A549 (cell line): ENCODE measurements around the gene KCNJ6. TPM values are rescaled to one million over a fixed set of nuclear protein-coding genes. Genes with fewer than 3 reads are reported as not detected.

ENCODE experiments used
- ATAC-seq, 2 experiments: fragments of 200-7000 bp in 1 of 2; fragments of >200 bp in 1 of 2; cut with Nextera tagmentation in 1 of 2; cut with Tn5 transposase in 1 of 2; 3 replicates each; pipeline versions ENCODE4 v1.8.0 to v1.9.1; 2018 to 2020; ENCODE audit warnings: mild to moderate bottlenecking in 1 of 2, moderate library complexity in 1 of 2
- CTCF ChIA-PET: fragments of 300-600 bp; sonication (Branson Sonifier 250); formaldehyde crosslinking; extraction: SDS; loops from one replicate; lab custom pipeline; 2021; ENCODE audit warnings: antibody characterized with exemption, inconsistent platforms; lab: Yijun Ruan, JAX
- POLR2A ChIA-PET: fragments of 350-600 bp; formaldehyde crosslinking; extraction: SDS; loops from one replicate; lab custom pipeline; 2021; ENCODE audit warnings: antibody characterized with exemption, inconsistent platforms; lab: Yijun Ruan, JAX
- DNase-seq, 2 experiments: peaks; one replicate each; pipeline versions ENCODE4 v3.0.0 to v3.0.0-alpha.2; 2011 to 2016; ENCODE audit warnings: low read depth in 1 of 2, low spot score in 1 of 2
- FAIRE-seq: peaks from 2 replicates; lab custom pipeline; 2011; peaks lifted over from hg19 to GRCh38; lab: Jason Lieb, UNC
- H3K27ac ChIP-seq, 2 experiments: fragments of >200 bp; sonication (Bioruptor Twin); formaldehyde crosslinking; 3 replicates each; pipeline ENCODE4 v1.5.1; 2016 to 2017
- H3K4me1 ChIP-seq: fragments of >200 bp; sonication (Bioruptor Twin); formaldehyde crosslinking; 3 replicates; pipeline ENCODE4 v1.6.1; 2016
- H3K4me2 ChIP-seq: fragments of >200 bp; sonication (Bioruptor Twin); formaldehyde crosslinking; 3 replicates; pipeline ENCODE4 v1.6.1; 2016
- H3K4me3 ChIP-seq: fragments of >200 bp; sonication (Bioruptor Twin); formaldehyde crosslinking; 3 replicates; pipeline ENCODE4 v1.5.1; 2016
- H3K9me3 ChIP-seq: fragments of >200 bp; sonication (Bioruptor Twin); formaldehyde crosslinking; 3 replicates; pipeline ENCODE4 v1.6.1; 2016
- CBX8 ChIP-seq: fragments of 200-600 bp; sonication (generic); IDR thresholded peaks from 2 replicates; pipeline ENCODE4 v1.6.1; 2016
- CEBPB ChIP-seq, 2 experiments: fragments of >200 bp in 1 of 2; sonication (Bioruptor Twin) in 1 of 2; formaldehyde crosslinking in 1 of 2; IDR thresholded peaks; 2 replicates each; pipeline ENCODE4 v1.6.1; 2012 to 2016
- CHD4 ChIP-seq: fragments of 200-600 bp; sonication (generic); IDR thresholded peaks from 2 replicates; pipeline ENCODE4 v1.6.1; 2016; ENCODE audit warnings: antibody characterized with exemption, mild to moderate bottlenecking, borderline replicate concordance
- EHF ChIP-seq: fragments of 250-450 bp; sonication (Bioruptor Pico); IDR thresholded peaks from 2 replicates; pipeline ENCODE4 v1.5.0; 2020; ENCODE audit warnings: mild to moderate bottlenecking
- EHMT2 ChIP-seq: fragments of 200-600 bp; sonication (generic); IDR thresholded peaks from 2 replicates; pipeline ENCODE4 v1.6.1; 2016; ENCODE audit warnings: antibody characterized with exemption, low read depth, mild to moderate bottlenecking, moderate library complexity
- EP300 ChIP-seq, 2 experiments: fragments of >200 bp; sonication (Bioruptor Twin); formaldehyde crosslinking; IDR thresholded peaks; 2 replicates in 1 of 2; 3 replicates in 1 of 2; pipeline ENCODE4 v1.6.1; 2016 to 2017
- FOSB ChIP-seq: fragments of 250-450 bp; sonication (Bioruptor Pico); IDR thresholded peaks from 2 replicates; pipeline ENCODE4 v1.5.0; 2020; ENCODE audit warnings: mild to moderate bottlenecking, moderate library complexity
- FOXS1 ChIP-seq: fragments of 250-450 bp; sonication (Bioruptor Pico); IDR thresholded peaks from 2 replicates; pipeline ENCODE4 v1.5.0; 2020; ENCODE audit warnings: mild to moderate bottlenecking, moderate library complexity
- HOXA7 ChIP-seq: fragments of 250-450 bp; sonication (Bioruptor Pico); IDR thresholded peaks from 2 replicates; pipeline ENCODE4 v1.5.0; 2020; ENCODE audit warnings: mild to moderate bottlenecking, moderate library complexity
- JUN ChIP-seq, 2 experiments: fragments of >200 bp; sonication (Bioruptor Twin); formaldehyde crosslinking; IDR thresholded peaks; 2 replicates in 1 of 2; 3 replicates in 1 of 2; pipeline ENCODE4 v1.6.1; 2016 to 2017
- JUNB ChIP-seq: fragments of >200 bp; sonication (Bioruptor Twin); formaldehyde crosslinking; IDR thresholded peaks from 2 replicates; pipeline ENCODE4 v1.6.1; 2016
- KDM5A ChIP-seq: fragments of 200-600 bp; sonication (generic); IDR thresholded peaks from 2 replicates; pipeline ENCODE4 v1.6.1; 2016; ENCODE audit warnings: antibody characterized with exemption, mild to moderate bottlenecking
- MAFK ChIP-seq: fragments of 450-650 bp; IDR thresholded peaks from 2 replicates; pipeline ENCODE4 v1.6.1; 2014; ENCODE audit not compliant: partially characterized antibody
- MYC ChIP-seq: IDR thresholded peaks from 2 replicates; pipeline ENCODE4 v1.6.1; 2012; ENCODE audit warnings: mild to moderate bottlenecking, inconsistent platforms, low read length, improper control_type of control experiment, borderline replicate concordance
- POLR2A ChIP-seq: IDR thresholded peaks from 2 replicates; pipeline ENCODE4 v1.6.1; 2012; ENCODE audit warnings: mild to moderate bottlenecking, low read length
- POLR2AphosphoS2 ChIP-seq: conservative IDR thresholded peaks from 2 replicates; pipeline ENCODE4 v1.6.1; 2012; ENCODE audit warnings: low read length, improper control_type of control experiment, inconsistent platforms
- RAD21 ChIP-seq, 2 experiments: fragments of >200 bp in 1 of 2; sonication (Bioruptor Twin) in 1 of 2; formaldehyde crosslinking in 1 of 2; IDR thresholded peaks in 1 of 2; conservative IDR thresholded peaks in 1 of 2; 2 replicates in 1 of 2; 3 replicates in 1 of 2; pipeline ENCODE4 v1.6.1; 2012 to 2018; ENCODE audit warnings: inconsistent platforms in 1 of 2
- RNF2 ChIP-seq: fragments of 200-600 bp; sonication (generic); IDR thresholded peaks from 2 replicates; pipeline ENCODE4 v1.6.1; 2016; ENCODE audit warnings: low read depth, mild to moderate bottlenecking, antibody characterized with exemption, moderate library complexity, borderline replicate concordance
- SMC3 ChIP-seq: fragments of >200 bp; sonication (Bioruptor Twin); formaldehyde crosslinking; IDR thresholded peaks from 3 replicates; pipeline ENCODE4 v1.6.1; 2018; ENCODE audit warnings: inconsistent platforms
- TP53 ChIP-seq: fragments of 250-450 bp; sonication (Bioruptor Pico); IDR thresholded peaks from 2 replicates; pipeline ENCODE4 v1.5.0; 2021; ENCODE audit warnings: mild to moderate bottlenecking, moderate library complexity
- ZSCAN20 ChIP-seq: fragments of 250-450 bp; sonication (Bioruptor Pico); IDR thresholded peaks from 2 replicates; pipeline ENCODE4 v1.8.0; 2022; ENCODE audit warnings: mild to moderate bottlenecking, moderate library complexity
- WGBS: methylation state at CpG from one replicate; pipeline ENCODE4 v1.1.6; 2017; ENCODE audit errors: missing lambda C conversion rate; 5-methylcytosine and 5-hydroxymethylcytosine counted together
- polyA plus RNA-seq, 4 experiments: library from polyadenylated mRNA; depleted of rRNA in 3 of 4; stranded (reverse); fragments of >200 nt; fragmentation: RNase III in 1 of 4; extraction: RNeasy Plus Mini Kit Qiagen cat#74134 plus additional on column Dnase treatment in 1 of 4; gene quantifications; 2 replicates in 3 of 4; 3 replicates in 1 of 4; pipeline ENCODE4 v1.2.3, GENCODE V29; 2011 to 2017
- TF ChIP-seq, protein P1 (sequence below): fragments of >200 bp; sonication (Bioruptor Twin); formaldehyde crosslinking; IDR thresholded peaks from 2 replicates; pipeline ENCODE4 v1.6.1; 2016
- TF ChIP-seq, protein P2 (sequence below): fragments of 450-650 bp; IDR thresholded peaks from 2 replicates; pipeline ENCODE4 v1.6.1; 2014; ENCODE audit warnings: antibody characterized with exemption
- TF ChIP-seq, protein P3 (sequence below): fragments of 200-600 bp; sonication (generic); IDR thresholded peaks from 2 replicates; pipeline ENCODE4 v1.6.1; 2016; ENCODE audit warnings: antibody characterized with exemption, mild to moderate bottlenecking, moderate library complexity
- TF ChIP-seq, protein P4 (sequence below): IDR thresholded peaks from 2 replicates; pipeline ENCODE4 v1.6.1; 2012

Gene KCNJ6
- polyA plus RNA-seq, 2 of the 4 experiments (the other 2 are of a cell fraction): 0.68 to 1.4 TPM

DNA sequence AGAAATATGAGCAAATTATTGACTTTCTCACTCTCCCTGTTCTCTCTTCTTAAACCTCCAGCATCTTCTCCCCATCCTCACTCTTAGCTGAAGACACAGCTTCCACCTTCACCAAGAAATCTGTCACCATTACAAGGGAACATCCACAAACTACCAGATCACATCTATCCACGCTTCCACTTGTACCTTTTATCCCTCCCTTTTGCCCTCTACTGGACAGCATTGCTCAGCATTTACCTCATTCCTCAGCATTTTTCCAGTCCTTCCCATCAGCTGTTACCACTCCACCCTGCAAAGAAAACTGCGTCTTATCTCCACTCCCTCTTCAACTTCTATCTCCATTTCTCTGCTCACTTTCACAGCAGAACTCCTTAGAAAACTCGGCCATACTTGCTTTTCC lies 42.6 kb downstream of the KCNJ6 start:
- TF ChIP-seq, protein P1, sequence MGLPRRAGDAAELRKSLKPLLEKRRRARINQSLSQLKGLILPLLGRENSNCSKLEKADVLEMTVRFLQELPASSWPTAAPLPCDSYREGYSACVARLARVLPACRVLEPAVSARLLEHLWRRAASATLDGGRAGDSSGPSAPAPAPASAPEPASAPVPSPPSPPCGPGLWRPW: no peak
- TF ChIP-seq FOXS1 (CRISPR knock-in tag) (no peak), SMC3 (no peak), RNF2 (no peak), EHMT2 (no peak), POLR2AphosphoS2 (no peak), TP53 (CRISPR knock-in tag) (no peak), ZSCAN20 (CRISPR knock-in tag) (no peak), KDM5A (no peak), JUN (IDR thresholded peaks at IDR 0.05) (no peak), MYC (no peak), EP300 (IDR thresholded peaks at IDR 0.05) (no peak)
- TF ChIP-seq, protein P2, sequence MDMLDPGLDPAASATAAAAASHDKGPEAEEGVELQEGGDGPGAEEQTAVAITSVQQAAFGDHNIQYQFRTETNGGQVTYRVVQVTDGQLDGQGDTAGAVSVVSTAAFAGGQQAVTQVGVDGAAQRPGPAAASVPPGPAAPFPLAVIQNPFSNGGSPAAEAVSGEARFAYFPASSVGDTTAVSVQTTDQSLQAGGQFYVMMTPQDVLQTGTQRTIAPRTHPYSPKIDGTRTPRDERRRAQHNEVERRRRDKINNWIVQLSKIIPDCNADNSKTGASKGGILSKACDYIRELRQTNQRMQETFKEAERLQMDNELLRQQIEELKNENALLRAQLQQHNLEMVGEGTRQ: no peak
- TF ChIP-seq, protein P3, sequence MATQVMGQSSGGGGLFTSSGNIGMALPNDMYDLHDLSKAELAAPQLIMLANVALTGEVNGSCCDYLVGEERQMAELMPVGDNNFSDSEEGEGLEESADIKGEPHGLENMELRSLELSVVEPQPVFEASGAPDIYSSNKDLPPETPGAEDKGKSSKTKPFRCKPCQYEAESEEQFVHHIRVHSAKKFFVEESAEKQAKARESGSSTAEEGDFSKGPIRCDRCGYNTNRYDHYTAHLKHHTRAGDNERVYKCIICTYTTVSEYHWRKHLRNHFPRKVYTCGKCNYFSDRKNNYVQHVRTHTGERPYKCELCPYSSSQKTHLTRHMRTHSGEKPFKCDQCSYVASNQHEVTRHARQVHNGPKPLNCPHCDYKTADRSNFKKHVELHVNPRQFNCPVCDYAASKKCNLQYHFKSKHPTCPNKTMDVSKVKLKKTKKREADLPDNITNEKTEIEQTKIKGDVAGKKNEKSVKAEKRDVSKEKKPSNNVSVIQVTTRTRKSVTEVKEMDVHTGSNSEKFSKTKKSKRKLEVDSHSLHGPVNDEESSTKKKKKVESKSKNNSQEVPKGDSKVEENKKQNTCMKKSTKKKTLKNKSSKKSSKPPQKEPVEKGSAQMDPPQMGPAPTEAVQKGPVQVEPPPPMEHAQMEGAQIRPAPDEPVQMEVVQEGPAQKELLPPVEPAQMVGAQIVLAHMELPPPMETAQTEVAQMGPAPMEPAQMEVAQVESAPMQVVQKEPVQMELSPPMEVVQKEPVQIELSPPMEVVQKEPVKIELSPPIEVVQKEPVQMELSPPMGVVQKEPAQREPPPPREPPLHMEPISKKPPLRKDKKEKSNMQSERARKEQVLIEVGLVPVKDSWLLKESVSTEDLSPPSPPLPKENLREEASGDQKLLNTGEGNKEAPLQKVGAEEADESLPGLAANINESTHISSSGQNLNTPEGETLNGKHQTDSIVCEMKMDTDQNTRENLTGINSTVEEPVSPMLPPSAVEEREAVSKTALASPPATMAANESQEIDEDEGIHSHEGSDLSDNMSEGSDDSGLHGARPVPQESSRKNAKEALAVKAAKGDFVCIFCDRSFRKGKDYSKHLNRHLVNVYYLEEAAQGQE: no peak
- TF ChIP-seq, protein P4, sequence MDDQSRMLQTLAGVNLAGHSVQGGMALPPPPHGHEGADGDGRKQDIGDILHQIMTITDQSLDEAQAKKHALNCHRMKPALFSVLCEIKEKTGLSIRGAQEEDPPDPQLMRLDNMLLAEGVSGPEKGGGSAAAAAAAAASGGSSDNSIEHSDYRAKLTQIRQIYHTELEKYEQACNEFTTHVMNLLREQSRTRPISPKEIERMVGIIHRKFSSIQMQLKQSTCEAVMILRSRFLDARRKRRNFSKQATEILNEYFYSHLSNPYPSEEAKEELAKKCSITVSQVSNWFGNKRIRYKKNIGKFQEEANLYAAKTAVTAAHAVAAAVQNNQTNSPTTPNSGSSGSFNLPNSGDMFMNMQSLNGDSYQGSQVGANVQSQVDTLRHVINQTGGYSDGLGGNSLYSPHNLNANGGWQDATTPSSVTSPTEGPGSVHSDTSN: no peak
- Histone ChIP-seq H3K4me3 (no peak overlapping the region), H3K9me3 (no peaks in the 10 kb centered on the region), H3K4me1 (peaks cover 53% of the 10 kb centered on the region), H3K27ac (peak overlapping the region; percentile 22 to 26; a peak in 2 of 6 replicates), H3K4me2 (no peak overlapping the region)
- CTCF ChIA-PET: no interaction called here
- DNase-seq (peak in 1 of 2 experiments; percentile 7), ATAC-seq (no peak), FAIRE-seq (no peak)
- WGBS: 32% methylated on average over 3 of the region's 3 CpGs
- POLR2A ChIA-PET: no interaction called here

DNA sequence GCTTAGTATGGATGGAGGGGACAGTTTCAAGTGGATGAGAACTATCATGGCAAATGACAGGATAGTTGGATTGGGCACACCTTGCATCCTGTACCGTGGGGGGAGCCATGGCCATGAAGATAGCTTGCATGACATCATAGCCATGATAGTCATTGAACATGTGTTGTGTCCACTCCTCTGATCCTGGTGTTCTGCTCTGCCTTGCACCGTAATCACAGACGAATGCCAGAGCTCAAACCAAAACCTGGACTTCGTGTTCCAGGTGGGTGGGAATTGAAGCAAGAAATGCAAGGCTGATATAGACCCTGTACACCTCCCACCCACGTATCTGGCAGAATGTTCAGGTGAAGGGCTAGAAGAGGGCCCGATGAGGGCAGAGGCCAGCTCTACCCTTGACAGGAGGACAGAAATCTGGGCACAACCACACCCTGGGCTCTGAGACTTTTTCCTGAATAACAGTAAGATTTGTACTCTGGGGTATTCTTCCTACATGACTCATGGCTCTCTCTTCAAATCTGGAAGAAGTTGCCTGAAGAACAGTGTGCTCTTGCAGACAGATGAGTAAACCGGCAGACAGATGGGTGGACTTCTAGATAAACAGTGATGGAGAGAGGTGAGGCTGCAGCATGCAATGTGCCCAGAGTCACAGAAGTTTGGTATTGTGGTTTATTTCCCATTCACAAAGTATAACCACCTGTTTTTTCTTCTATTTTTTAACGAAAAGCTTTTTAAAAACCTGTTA lies 45.0 kb downstream of the KCNJ6 start:
- ATAC-seq (peak; percentile 71 to 76), FAIRE-seq (no peak), DNase-seq (peak in 1 of 2 experiments; percentile 35)
- Histone ChIP-seq H3K27ac (peak overlapping the region; percentile 49 to 77), H3K9me3 (no peaks in the 10 kb centered on the region), H3K4me2 (peak overlapping the region; percentile 49), H3K4me1 (peaks cover 33% of the 10 kb centered on the region), H3K4me3 (no peak overlapping the region)
- TF ChIP-seq POLR2AphosphoS2: no peak
- peak; percentile 17; the same call in 1 of the 2 replicates for TF ChIP-seq JUNB
- 24% methylated on average over 8 of the region's 8 CpGs for WGBS
- POLR2A ChIA-PET: no interaction called here
- CTCF ChIA-PET: interaction anchor here (0.8 to 1.5 kb wide), 3 partner anchors 13 to 484 kb away, joined by 4 to 5 read pairs (median 4); no protein-coding TSS in a partner anchor

DNA sequence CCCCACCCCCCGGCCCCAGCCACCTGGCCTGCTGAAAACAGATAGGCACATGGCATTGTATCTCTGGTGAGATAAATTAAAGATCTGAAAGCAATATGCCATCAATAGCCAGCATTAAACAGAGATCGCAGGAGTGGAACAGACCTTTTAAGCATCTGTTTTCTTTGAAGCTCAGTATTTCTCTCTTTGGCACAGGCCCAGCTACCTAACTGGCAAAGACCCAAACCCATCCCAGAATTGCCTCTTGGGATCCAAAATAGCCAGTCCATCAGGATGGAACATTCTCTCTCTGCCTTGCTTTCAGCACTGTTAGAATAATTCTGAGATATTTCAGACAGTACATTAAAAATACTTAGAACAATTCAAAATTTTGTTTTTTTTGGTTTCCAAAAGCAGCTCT lies 46.0 kb downstream of the KCNJ6 start:
- ChIA-PET POLR2A (no interaction called here), CTCF (interaction anchor here (0.7 to 1.5 kb wide), 2 partner anchors 9 to 485 kb away, joined by 3 to 5 read pairs; no protein-coding TSS in a partner anchor)
- FAIRE-seq (no peak), DNase-seq (no peak), ATAC-seq (no peak)
- no peak overlapping the region for H3K4me2 ChIP-seq
- H3K4me1 ChIP-seq: peaks cover 31% of the 10 kb centered on the region
- H3K4me3 ChIP-seq: no peak overlapping the region
- peak overlapping the region; percentile 46 to 49; a peak in 2 of 6 replicates for H3K27ac ChIP-seq
- 76% methylated on average over 2 of the region's 2 CpGs for WGBS
- H3K9me3 ChIP-seq: no peaks in the 10 kb centered on the region
- TF ChIP-seq CHD4 (no peak), CEBPB (IDR thresholded peaks at IDR 0.05) (no peak), EHF (CRISPR knock-in tag) (no peak), EP300 (IDR thresholded peaks at IDR 0.05) (no peak), HOXA7 (no peak), JUNB (no peak), ZSCAN20 (CRISPR knock-in tag) (no peak), EHMT2 (no peak), FOSB (no peak), RAD21 (conservative IDR thresholded peaks at IDR 0.05 in 1 of 2, IDR thresholded peaks at IDR 0.05 in 1 of 2) (no peak), CBX8 (no peak), POLR2A (no peak), MAFK (no peak)
- TF ChIP-seq, protein P4: no peak
- TF ChIP-seq, all 56 proteins: peak for 0
